ENCODE results near the gene CACNA1H. TPM values are rescaled to one million over a fixed set of nuclear protein-coding genes. Genes with fewer than 3 reads are reported as not detected.

The CACNA1H gene
- total and polyA plus RNA-seq, 9 of the 15 experiments (the other 6 are each of a cell fraction or from before 2014, with no cell fraction given): 0.10 to 0.18 TPM; not detected in 7

DNA sequence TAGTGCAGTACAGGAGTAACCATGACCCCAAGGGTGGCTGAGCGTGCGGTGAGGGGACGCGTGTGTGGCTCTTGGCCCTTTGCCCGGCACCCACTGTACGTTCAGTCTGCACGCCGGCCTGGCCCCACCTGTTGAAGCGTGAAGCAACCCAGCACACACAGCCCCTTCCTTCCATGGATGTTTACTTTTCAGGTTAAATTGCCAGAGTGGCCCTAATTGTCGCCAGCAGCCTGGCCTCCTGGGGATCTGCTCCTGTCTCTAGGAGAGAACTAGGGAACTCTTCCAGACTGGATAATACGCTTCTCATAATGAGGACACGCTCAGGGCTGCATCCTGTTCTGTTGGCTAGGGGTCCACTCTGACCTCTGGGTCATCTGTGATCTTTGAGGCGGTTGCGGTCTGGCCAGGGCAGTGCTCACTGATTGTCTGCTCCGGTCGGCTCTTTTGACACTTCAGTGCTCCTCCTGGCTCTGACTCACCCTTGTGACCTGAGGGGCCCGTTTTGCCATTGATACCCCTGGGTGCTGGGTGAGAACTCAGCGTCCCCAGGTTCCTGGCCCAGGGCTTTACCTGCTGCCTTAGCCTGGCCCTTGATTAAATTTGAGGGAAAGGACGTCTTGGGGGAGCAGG, 44.4 kb downstream of the CACNA1H start:
- no TSS peak for BruUV-seq (replicated peaks)
- no peak for DNase-seq (ENCODE audit: extremely low read depth in 1 of 4, low spot score in 3 of 4)
- TF ChIP-seq ZNF232 (CRISPR knock-in tag; IDR thresholded peaks at IDR 0.05) (no peak), NFE2L1 (tag; IDR thresholded peaks at IDR 0.05; ENCODE audit: borderline replicate concordance, low read depth) (no peak), ZC3H11A (IDR thresholded peaks at IDR 0.05; ENCODE audit: low read depth, low read length) (no peak), BMI1 (IDR thresholded peaks at IDR 0.05; ENCODE audit: low read length) (no peak), PYGO2 (tag; IDR thresholded peaks at IDR 0.05) (no peak), ZNF707 (CRISPR knock-in tag; conservative IDR thresholded peaks at IDR 0.05) (no peak), HDAC1 (IDR thresholded peaks at IDR 0.05) (no peak), PCBP2 (IDR thresholded peaks at IDR 0.05; ENCODE audit: low read depth, low read length, poor library complexity, severe bottlenecking) (no peak)
- peaks cover 0 to 65% of the 10 kb centered on the region in 2 experiments; a peak in 3 of 5 replicates for H3K4me1 ChIP-seq (replicated peaks in 1 of 2; ENCODE audit: control insufficient read depth in 2 of 2, insufficient read depth in 2 of 2, low read length in 2 of 2)
- ChIA-PET CTCF (ENCODE audit: low intra/inter-chr PET ratio) (no interaction called here), POLR2A (no interaction called here)
- H2AFZ ChIP-seq (ENCODE audit: low read depth, low read length): no peak overlapping the region
- H3K9me3 ChIP-seq (replicated peaks; ENCODE audit: control insufficient read depth, insufficient read depth, low read depth, low read length): no peaks in the 10 kb centered on the region
- H3K4me2 ChIP-seq (ENCODE audit: insufficient read depth, low read length): no peak overlapping the region
- H3K9me1 ChIP-seq (ENCODE audit: control insufficient read depth, insufficient read depth, low read length): no peaks in the 10 kb centered on the region
- H3K4me3 ChIP-seq: no peak overlapping the region
- no peak overlapping the region for H3K9ac ChIP-seq (ENCODE audit: insufficient read depth in 1 of 2, low read depth in 2 of 2, low read length in 2 of 2)
- H3K36me3 ChIP-seq (ENCODE audit: control insufficient read depth, insufficient read depth, low read length): no peaks in the 10 kb centered on the region
- WGBS (ENCODE audit: insufficient coverage, low coverage, missing lambda C conversion rate): 11% methylated on average over 19 of the region's 19 CpGs
- peaks cover 0 to 20% of the 10 kb centered on the region in 2 experiments; a peak in 2 of 5 replicates for H3K27me3 ChIP-seq (ENCODE audit: control insufficient read depth in 2 of 2, insufficient read depth in 2 of 2, low read length in 2 of 2)
- H3K79me2 ChIP-seq (ENCODE audit: control insufficient read depth, insufficient read depth, low read length): no peaks in the 10 kb centered on the region
- no peak for FAIRE-seq
- intact Hi-C loops (cut with micrococcal nuclease) (no loop called here), in situ Hi-C loops (cut with MboI) (loop anchor here (5.0 kb wide), 1 partner anchor 85 kb away; no protein-coding TSS in a partner anchor)
- no peak overlapping the region for H3K27ac ChIP-seq (ENCODE audit: extremely low read depth, low read depth, low read length)
- ATAC-seq: no peak
- peaks cover 5% of the 10 kb centered on the region; the same call in 1 of the 2 replicates for H4K20me1 ChIP-seq (replicated peaks; ENCODE audit: control insufficient read depth, insufficient read depth, low read length)

All from K562 (cell line).